ENCODE measurements around the gene CIB1. TPM values are rescaled to one million over a fixed set of nuclear protein-coding genes. Genes with fewer than 3 reads are reported as not detected.

The CIB1 gene
- total and polyA plus RNA-seq, 10 of the 15 experiments (the other 5 are each of a cell fraction or from before 2014, with no cell fraction given) = 10.8 to 155 (median 81.9) TPM

DNA sequence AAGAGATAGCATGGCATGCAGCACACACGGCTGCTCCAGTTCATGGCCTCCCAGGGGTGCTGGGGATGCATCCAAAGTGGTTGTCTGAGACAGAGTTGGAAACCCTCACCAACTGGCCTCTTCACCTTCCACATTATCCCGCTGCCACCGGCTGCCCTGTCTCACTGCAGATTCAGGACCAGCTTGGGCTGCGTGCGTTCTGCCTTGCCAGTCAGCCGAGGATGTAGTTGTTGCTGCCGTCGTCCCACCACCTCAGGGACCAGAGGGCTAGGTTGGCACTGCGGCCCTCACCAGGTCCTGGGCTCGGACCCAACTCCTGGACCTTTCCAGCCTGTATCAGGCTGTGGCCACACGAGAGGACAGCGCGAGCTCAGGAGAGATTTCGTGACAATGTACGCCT lies 4.8 kb downstream of the CIB1 start:
- no TSS peak for BruUV-seq (replicated peaks)
- Histone ChIP-seq H3K4me2 (ENCODE audit: control insufficient read depth, insufficient read depth) (no peak overlapping the region), H3K36me3 (ENCODE audit: control insufficient read depth in 2 of 2, insufficient read depth in 2 of 2, low read length in 1 of 2) (peaks cover 18 to 19% of the 10 kb centered on the region in 2 experiments; a peak in 3 of 4 replicates), H3K4me1 (ENCODE audit: control insufficient read depth, insufficient read depth, low read length) (peaks cover 24% of the 10 kb centered on the region), H3K4me3 (no peak overlapping the region), H3K9ac (ENCODE audit: control insufficient read depth, insufficient read depth, low read length) (no peak overlapping the region), H3K79me2 (ENCODE audit: control insufficient read depth, insufficient read depth, low read length) (peaks cover 19% of the 10 kb centered on the region), H3K27ac (ENCODE audit: control insufficient read depth, insufficient read depth) (no peak overlapping the region), H2AFZ (ENCODE audit: control insufficient read depth, low read depth, low read length) (no peak overlapping the region), H4K20me1 (ENCODE audit: control insufficient read depth, insufficient read depth) (no peaks in the 10 kb centered on the region), H3K27me3 (replicated peaks in 1 of 2; ENCODE audit: control insufficient read depth in 2 of 2, insufficient read depth in 2 of 2, low read length in 1 of 2) (no peaks in the 10 kb centered on the region), H3K9me3 (replicated peaks; ENCODE audit: control insufficient read depth, insufficient read depth, low read length) (no peaks in the 10 kb centered on the region)
- WGBS (ENCODE audit: insufficient coverage, insufficient replicate concordance, low lambda C conversion rate, missing lambda C conversion rate) = 93% methylated on average over 15 of the region's 15 CpGs
- TF ChIP-seq POLR2AphosphoS5 (IDR thresholded peaks at IDR 0.05; ENCODE audit: low read length) (peak; percentile 26; the same call in 1 of the 2 replicates), BACH1 (IDR thresholded peaks at IDR 0.05; ENCODE audit: borderline replicate concordance) (no peak), YBX1 (IDR thresholded peaks at IDR 0.05) (no peak)
- in situ Hi-C loops (cut with MboI) = no loop called here
- ATAC-seq = no peak
- no peak for DNase-seq (ENCODE audit: low read depth, low spot score)
- intact Hi-C loops (cut with micrococcal nuclease; ENCODE audit: unreplicated experiment) = no loop called here
- FAIRE-seq = no peak
- ChIA-PET RAD21 (ENCODE audit: unreplicated experiment) (no interaction called here), SMC1A (ENCODE audit: uncharacterized antibody, unreplicated experiment) (no interaction called here), POLR2A (interaction anchor here (1.8 kb wide), 1 partner anchor 67 kb away, joined by 5 read pairs; no protein-coding TSS in a partner anchor), CTCF (no interaction called here)

DNA sequence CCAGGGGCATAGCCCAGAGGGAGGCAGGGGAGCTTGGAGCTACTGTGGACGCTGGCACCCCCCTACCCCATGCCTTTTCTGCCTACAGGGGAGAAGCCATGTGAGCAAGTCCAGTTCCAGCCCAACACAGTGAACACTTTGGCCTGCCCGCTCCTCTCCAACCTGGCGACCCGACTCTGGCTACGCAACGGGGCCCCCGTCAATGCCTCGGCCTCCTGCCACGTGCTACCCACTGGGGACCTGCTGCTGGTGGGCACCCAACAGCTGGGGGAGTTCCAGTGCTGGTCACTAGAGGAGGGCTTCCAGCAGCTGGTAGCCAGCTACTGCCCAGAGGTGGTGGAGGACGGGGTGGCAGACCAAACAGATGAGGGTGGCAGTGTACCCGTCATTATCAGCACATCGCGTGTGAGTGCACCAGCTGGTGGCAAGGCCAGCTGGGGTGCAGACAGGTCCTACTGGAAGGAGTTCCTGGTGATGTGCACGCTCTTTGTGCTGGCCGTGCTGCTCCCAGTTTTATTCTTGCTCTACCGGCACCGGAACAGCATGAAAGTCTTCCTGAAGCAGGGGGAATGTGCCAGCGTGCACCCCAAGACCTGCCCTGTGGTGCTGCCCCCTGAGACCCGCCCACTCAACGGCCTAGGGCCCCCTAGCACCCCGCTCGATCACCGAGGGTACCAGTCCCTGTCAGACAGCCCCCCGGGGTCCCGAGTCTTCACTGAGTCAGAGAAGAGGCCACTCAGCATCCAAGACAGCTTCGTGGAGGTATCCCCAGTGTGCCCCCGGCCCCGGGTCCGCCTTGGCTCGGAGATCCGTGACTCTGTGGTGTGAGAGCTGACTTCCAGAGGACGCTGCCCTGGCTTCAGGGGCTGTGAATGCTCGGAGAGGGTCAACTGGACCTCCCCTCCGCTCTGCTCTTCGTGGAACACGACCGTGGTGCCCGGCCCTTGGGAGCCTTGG lies 5.6 kb downstream of the CIB1 start:
- peaks cover 24% of the 10 kb centered on the region for H3K4me1 ChIP-seq (ENCODE audit: control insufficient read depth, insufficient read depth, low read length)
- ChIA-PET POLR2A (interaction anchor here (0.5 kb wide), 1 partner anchor 139 kb away, joined by 6 read pairs; no protein-coding TSS in a partner anchor), SMC1A (ENCODE audit: uncharacterized antibody, unreplicated experiment) (no interaction called here), RAD21 (ENCODE audit: unreplicated experiment) (no interaction called here), CTCF (interaction anchor here (1.1 to 1.2 kb wide), 2 partner anchors 36 to 80 kb away, joined by 4 to 5 read pairs; no protein-coding TSS in a partner anchor)
- no peak for DNase-seq (ENCODE audit: low read depth, low spot score)
- no peaks in the 10 kb centered on the region for H3K27me3 ChIP-seq (replicated peaks in 1 of 2; ENCODE audit: control insufficient read depth in 2 of 2, insufficient read depth in 2 of 2, low read length in 1 of 2)
- peaks cover 19 to 23% of the 10 kb centered on the region in 2 experiments; a peak in 3 of 4 replicates for H3K36me3 ChIP-seq (ENCODE audit: control insufficient read depth in 2 of 2, insufficient read depth in 2 of 2, low read length in 1 of 2)
- no TSS peak for BruUV-seq (replicated peaks)
- no peaks in the 10 kb centered on the region for H3K9me3 ChIP-seq (replicated peaks; ENCODE audit: control insufficient read depth, insufficient read depth, low read length)
- no peak overlapping the region for H3K4me2 ChIP-seq (ENCODE audit: control insufficient read depth, insufficient read depth)
- FAIRE-seq = no peak
- H3K79me2 ChIP-seq (ENCODE audit: control insufficient read depth, insufficient read depth, low read length) = peaks cover 18% of the 10 kb centered on the region
- no peak overlapping the region for H3K27ac ChIP-seq (ENCODE audit: control insufficient read depth, insufficient read depth)
- ATAC-seq = no peak
- H3K9ac ChIP-seq (ENCODE audit: control insufficient read depth, insufficient read depth, low read length) = no peak overlapping the region
- no peaks in the 10 kb centered on the region for H4K20me1 ChIP-seq (ENCODE audit: control insufficient read depth, insufficient read depth)
- H2AFZ ChIP-seq (ENCODE audit: control insufficient read depth, low read depth, low read length) = no peak overlapping the region
- intact Hi-C loops (cut with micrococcal nuclease; ENCODE audit: unreplicated experiment) = no loop called here
- in situ Hi-C loops (cut with MboI) = no loop called here
- no peak overlapping the region for H3K4me3 ChIP-seq
- 93% methylated on average over 38 of the region's 38 CpGs for WGBS (ENCODE audit: insufficient coverage, insufficient replicate concordance, low lambda C conversion rate, missing lambda C conversion rate)
- TF ChIP-seq, protein P1, sequence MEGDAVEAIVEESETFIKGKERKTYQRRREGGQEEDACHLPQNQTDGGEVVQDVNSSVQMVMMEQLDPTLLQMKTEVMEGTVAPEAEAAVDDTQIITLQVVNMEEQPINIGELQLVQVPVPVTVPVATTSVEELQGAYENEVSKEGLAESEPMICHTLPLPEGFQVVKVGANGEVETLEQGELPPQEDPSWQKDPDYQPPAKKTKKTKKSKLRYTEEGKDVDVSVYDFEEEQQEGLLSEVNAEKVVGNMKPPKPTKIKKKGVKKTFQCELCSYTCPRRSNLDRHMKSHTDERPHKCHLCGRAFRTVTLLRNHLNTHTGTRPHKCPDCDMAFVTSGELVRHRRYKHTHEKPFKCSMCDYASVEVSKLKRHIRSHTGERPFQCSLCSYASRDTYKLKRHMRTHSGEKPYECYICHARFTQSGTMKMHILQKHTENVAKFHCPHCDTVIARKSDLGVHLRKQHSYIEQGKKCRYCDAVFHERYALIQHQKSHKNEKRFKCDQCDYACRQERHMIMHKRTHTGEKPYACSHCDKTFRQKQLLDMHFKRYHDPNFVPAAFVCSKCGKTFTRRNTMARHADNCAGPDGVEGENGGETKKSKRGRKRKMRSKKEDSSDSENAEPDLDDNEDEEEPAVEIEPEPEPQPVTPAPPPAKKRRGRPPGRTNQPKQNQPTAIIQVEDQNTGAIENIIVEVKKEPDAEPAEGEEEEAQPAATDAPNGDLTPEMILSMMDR (IDR thresholded peaks at IDR 0.05 in 2 of 3, conservative IDR thresholded peaks at IDR 0.05 in 1 of 3; ENCODE audit: control insufficient read depth in 2 of 3, extremely low read depth in 1 of 3, insufficient read depth in 1 of 3, low read depth in 3 of 3, low read length in 3 of 3) = no peak
- no peak for TF ChIP-seq RAD51 (IDR thresholded peaks at IDR 0.05)
- TF ChIP-seq ZZZ3 (IDR thresholded peaks at IDR 0.05; ENCODE audit: control insufficient read depth, insufficient read length, low read depth) = no peak
- TF ChIP-seq ASH2L (IDR thresholded peaks at IDR 0.05; ENCODE audit: borderline replicate concordance, low read depth) = no peak
- no peak for TF ChIP-seq RELA (IDR thresholded peaks at IDR 0.05; ENCODE audit: borderline replicate concordance, partially characterized antibody)
- TF ChIP-seq BMI1 (IDR thresholded peaks at IDR 0.05; ENCODE audit: borderline replicate concordance) = no peak
- TF ChIP-seq, protein P2, sequence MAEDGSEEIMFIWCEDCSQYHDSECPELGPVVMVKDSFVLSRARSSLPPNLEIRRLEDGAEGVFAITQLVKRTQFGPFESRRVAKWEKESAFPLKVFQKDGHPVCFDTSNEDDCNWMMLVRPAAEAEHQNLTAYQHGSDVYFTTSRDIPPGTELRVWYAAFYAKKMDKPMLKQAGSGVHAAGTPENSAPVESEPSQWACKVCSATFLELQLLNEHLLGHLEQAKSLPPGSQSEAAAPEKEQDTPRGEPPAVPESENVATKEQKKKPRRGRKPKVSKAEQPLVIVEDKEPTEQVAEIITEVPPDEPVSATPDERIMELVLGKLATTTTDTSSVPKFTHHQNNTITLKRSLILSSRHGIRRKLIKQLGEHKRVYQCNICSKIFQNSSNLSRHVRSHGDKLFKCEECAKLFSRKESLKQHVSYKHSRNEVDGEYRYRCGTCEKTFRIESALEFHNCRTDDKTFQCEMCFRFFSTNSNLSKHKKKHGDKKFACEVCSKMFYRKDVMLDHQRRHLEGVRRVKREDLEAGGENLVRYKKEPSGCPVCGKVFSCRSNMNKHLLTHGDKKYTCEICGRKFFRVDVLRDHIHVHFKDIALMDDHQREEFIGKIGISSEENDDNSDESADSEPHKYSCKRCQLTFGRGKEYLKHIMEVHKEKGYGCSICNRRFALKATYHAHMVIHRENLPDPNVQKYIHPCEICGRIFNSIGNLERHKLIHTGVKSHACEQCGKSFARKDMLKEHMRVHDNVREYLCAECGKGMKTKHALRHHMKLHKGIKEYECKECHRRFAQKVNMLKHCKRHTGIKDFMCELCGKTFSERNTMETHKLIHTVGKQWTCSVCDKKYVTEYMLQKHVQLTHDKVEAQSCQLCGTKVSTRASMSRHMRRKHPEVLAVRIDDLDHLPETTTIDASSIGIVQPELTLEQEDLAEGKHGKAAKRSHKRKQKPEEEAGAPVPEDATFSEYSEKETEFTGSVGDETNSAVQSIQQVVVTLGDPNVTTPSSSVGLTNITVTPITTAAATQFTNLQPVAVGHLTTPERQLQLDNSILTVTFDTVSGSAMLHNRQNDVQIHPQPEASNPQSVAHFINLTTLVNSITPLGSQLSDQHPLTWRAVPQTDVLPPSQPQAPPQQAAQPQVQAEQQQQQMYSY (CRISPR knock-in tag; IDR thresholded peaks at IDR 0.05) = no peak
